Vagina (tissue), 2 donors: ENCODE results near the gene ABLIM2.

ENCODE experiments used
- CTCF ChIP-seq, 3 experiments: fragments of 450-650 bp in 2 of 3; fragments of 200-600 bp in 1 of 3; sonication (generic) in 1 of 3; IDR thresholded peaks; one replicate each; pipeline ENCODE4 v1.5.1; 2017 to 2019; ENCODE audit warnings: antibody characterized with exemption in 3 of 3, mild to moderate bottlenecking in 2 of 3, moderate library complexity in 2 of 3
- POLR2A ChIP-seq, 2 donors: fragments of 450-650 bp; IDR thresholded peaks; one replicate each; pipeline ENCODE4 v1.6.1; 2017; ENCODE audit warnings: antibody characterized with exemption in 2 of 2, mild to moderate bottlenecking in 2 of 2, moderate library complexity in 2 of 2

GRCh38 chr4:8067945-8068896 is 90.4 kb downstream of the ABLIM2 start:
- TF ChIP-seq CTCF (IDR thresholded peaks at IDR 0.05) (no peak), POLR2A (IDR thresholded peaks at IDR 0.05) (no peak)
